NCI-H1105 treated with DMSO at 0.1 percent for 48 hours (cell line): Measurements from ENCODE around the gene LCOR.
A peak's percentile ranks its signal among the peaks of the same experiment; 100 is the strongest.

Source experiments
- DNase-seq: peaks from one replicate; lab custom pipeline; 2025; lab: John Stamatoyannopoulos, UW

The LCOR gene

DNA sequence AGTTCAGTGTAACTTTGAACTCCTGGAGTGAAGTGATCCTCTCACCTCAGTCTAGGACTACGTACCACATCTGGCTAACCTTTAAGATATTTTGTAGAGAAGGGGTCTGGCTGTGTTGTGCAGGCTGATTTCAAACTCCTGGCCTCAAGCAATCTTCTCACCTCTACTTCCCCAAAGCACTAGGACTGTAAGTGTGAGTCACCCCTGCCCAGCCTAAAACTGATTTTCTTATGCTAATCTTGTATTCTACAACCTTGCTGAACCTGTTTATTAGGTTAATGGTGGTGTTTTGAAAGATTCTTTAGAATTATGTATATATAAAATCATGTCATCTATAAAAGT is 58.0 kb downstream of the LCOR start:
- no peak for DNase-seq

DNA sequence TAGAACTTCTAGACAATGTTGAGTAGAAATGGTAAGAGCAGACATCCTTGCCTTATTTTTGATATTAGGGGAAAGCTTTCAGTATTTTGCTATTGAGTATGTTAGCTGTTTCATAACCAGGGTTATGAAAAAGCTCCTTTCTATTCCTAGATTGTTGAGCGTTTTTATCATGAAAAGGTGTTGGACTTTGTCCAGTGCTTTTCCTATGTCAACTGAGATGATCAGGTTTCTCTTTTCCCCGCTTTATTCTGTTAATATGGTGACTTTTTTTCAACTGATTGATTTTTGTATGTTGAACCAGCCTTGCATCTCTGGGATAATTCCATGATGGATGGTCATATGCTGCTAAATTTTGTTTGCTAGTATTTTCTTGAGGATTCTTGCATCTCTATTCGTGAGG is 58.5 kb downstream of the LCOR start:
- no peak for DNase-seq

DNA sequence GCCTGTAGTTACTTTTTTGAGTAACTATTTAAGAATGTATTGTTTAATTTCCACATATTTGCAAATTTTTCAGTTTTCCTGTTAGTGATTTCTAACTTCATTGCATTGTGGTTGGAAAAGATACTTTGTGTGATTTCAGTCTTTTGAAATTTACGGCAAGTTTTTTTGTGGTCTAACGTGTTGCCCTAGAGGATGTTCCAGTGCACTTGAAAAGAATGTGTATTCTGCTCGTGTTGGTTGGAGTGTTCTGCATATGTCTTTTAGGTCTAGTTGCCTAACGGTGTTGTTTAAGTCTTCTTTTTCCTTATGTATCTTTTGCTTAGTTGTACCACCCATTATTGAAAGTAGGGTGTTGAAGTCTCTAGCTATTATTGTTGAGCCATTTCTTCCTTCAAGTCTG is 59.7 kb downstream of the LCOR start:
- no peak for DNase-seq

DNA sequence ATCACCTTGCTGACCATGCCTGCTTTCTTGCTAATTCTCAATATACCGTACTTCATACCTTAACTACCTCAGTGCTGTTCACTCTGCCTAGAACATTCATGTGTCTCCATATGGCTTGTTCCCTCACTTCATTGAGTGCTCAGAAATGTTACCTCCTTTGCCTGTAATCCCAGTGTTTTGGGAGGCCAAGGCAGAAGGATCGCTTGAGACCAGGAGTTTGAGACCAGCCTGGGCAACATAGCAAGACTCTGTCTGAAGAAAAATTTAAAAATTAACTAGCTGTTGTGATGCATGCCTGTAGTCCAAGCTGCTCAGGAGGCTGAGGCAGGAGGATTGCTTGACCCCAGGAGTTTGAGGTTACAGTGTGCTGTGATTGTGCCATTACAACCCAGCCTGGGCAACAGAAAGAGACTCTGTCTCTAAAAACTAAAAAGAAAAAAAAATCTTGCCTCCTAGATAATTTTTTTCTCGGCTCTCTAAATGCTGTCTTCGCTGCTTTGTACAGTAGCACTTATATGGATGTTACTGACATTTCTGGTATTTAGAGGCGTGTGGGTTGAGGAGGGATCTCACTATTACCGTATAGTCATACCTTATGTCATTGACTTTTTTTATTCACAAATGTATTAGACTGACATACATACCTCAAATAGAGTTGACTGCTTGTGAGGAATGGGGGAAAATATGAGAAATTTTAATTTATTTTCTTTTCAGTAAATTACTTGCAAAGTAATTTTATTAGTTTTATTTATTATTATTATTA is 63.7 kb downstream of the LCOR start:
- DNase-seq, result no peak

DNA sequence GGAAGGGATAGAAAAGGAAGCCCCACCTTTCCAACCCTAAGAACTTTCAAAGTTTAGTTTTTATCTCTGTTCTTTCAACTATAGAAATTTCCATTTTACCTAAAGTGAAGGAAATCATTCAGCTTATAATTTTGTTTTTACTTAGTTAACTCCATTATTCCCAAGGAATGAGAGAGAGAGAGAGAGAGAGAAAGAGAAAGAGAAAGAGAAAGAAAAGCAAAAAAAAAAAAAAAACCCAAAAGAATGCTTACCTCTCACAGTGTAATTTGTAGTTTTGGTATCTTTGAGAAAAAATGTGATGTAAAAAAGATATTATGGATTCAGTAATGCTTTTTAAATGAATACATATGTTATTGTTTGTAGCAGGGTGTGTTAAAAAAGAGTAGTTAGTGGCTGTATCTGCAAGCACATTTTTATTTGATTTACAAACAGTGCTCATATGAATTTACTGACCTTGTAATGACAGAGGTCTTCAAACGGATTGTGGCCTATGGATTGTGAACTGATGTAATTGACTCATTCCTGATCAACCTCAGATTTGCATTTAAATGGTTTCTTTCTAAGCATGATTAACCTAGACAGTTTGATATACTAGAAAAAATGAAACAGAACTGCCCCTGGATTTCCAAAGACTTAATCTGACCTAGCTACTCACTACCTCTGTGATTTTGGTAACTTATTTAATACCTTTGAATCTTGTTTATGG is 64.9 kb downstream of the LCOR start:
- DNase-seq, result no peak

DNA sequence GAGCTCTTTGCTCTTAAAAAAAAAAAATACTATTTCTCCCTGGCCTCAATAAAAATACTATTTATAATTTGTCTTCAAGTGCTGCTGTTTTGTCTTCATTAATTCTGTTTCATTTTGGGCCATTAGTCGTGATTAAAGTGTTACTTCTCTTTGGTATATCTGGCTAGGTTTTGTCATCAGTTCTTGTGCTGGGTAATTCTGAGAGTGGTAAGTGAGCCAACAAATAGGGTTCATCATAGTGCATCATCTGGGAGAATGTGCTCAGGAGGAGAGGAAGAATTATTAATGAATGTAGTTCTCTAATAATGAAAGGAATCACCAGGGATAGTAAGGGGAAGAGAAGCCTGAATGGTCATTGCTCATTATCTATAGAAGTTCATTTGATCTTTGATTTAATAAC is 70.0 kb downstream of the LCOR start:
- no peak for DNase-seq

DNA sequence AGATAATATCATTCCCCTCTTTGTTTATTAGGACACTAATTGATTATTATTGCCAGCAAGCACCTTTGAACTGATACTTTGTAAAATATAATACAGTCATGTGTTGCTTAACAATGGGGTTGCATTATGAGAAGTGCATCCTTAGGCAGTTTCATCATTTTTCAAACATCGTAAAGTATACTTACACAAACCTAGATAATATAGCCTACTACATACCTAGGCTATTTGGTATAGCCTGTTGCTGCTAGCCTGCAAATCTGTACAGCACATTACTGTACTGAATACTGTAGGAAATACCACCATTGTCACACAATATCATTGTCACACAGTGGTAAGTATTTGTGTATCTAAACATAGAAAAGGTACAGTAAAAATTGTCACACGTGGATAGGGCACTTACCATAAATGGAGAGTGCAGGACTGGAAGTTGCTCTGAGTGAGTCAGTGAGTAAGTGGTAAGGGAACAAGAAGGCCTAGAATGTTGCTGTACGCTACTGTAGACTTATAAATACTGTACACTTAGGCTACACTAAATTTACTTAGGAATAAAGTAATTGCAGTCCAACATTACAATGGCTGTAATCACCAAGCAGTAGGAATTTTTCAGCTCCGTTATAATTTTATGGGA is 70.7 kb downstream of the LCOR start:
- DNase-seq, result no peak

DNA sequence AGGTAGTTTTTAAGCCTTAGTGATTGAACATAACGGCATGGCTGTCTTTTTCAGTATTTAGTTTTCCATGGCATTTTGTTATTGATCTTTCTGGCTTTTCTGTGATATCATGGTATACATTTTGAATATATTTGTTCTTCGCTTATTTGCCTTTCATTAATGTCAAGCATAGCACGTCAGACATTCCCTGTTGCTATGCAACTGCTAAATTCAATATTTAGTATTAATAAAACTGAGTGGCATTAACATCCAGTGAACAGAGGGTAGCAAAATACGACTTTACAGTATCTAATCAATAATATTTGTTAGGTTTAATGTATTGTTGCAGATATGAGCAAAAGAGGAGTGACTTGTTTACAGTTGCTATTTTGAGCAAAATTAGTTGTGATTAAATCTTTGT is 72.5 kb downstream of the LCOR start:
- no peak for DNase-seq

DNA sequence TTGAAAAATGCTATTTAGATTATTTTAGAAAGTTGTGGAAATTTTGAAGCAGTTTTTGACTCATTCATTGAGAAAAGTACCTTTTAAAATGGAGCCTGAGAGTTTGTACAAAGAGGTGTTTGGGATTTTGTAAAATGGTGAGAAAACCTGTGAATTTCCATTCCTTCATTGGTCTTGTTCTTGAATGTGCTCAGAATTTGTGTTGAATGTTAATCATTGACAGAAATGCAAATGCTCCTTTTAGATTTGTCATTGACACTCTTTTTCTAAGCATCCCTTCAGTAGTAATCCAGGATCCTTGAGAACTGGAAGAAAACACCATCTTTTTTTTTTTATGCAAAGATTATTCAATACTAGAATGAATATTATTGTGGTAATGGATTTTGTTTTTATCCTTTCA is 74.8 kb downstream of the LCOR start:
- no peak for DNase-seq

DNA sequence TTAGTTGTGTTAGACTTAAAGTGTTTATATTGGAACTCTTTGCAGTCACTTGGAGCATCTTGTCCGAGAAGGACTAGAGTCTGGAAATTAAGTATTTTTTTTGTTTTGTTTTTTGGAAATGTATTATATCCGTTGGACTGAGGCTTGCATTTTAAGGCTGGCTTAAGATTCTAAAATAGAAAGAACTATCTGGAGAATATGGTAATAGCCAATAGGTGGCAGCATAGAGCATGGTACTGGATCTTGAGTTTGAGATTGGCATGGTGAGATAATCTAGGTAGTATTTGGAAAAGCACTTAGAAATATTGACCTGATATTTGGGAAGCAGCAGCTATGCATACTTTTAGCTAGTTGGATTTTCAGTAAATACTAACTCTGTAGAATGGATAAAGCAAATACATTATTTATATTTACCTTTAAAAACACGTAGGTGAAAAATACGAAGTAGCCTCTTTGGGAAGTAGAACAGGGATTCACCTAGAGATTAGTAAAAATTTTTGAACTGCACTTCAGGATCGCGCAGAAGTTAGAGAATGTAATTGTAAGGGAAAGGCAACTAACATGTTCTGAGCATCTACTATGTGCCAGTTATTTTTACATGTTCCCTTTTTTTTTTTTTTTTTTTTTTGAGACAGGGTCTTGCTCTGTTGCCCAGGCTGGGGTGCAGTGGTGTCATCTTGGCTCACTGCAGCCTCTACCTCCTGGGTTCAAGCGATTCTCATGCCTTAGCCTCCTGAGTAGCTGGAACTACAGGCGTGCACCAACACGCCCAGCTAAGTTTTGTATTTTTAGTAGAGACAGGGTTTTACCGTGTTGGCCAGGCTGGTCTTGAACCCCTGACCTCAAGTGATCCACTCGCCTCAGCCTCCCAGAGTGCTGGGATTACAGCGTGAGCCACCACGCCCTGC is 78.6 kb downstream of the LCOR start:
- peak; percentile 13 for DNase-seq

DNA sequence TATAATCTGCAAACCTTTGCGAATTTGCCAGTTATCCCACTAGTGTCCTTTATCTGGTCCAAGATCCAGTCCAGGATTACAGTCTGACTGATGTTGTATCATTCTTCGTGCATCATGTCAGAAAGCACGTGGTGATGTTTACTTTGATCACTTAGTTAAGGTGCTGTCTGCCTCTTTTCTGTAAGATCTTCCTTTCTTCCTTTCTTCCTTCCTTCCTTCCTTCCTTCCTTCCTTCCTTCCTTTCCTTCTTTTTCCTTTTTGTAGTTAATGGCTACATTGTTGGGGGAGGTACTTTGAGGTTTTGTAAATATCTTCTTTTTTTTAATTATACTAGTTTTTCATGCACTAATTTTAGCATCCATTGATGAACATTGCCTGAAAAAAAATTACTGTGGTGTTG is 80.3 kb downstream of the LCOR start:
- DNase-seq, result no peak

DNA sequence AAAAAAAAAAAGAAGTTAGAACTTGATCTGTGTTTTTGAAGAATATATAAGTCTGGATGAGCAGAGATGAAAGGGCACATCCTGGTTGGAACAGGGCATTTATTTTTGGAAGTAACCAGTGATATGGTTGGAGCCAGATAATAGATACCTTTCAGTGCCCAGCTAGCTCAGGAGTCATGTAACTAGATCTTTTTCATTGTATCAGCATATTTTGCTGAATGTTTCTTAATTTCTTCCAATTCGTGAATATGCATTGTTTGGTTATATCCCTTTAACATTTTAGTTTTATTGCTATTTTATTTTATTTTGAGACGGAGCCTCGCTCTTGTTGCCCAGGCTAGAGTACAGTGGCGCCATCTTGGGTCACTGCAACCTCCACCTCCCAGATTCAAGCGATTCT is 81.8 kb downstream of the LCOR start:
- DNase-seq, result no peak

DNA sequence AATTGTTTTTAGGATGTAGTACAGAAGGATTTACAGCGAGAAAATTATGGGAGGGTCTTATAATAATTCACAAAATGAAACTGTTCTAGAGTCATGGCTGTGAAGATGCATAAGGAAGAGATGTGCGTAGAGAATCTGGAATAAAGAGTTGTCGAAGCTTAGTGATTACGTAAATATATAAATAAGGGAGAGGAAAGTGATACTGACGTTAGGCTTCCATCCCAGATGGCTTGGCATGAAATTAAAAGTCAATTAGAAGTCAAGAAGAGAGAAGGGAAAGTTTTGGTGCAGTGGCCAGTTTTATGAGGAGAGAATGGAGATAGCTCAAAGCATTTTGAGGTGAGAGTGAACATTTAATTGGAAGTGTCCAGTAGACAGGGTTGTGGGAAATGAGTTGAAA is 85.5 kb downstream of the LCOR start:
- DNase-seq, result no peak

DNA sequence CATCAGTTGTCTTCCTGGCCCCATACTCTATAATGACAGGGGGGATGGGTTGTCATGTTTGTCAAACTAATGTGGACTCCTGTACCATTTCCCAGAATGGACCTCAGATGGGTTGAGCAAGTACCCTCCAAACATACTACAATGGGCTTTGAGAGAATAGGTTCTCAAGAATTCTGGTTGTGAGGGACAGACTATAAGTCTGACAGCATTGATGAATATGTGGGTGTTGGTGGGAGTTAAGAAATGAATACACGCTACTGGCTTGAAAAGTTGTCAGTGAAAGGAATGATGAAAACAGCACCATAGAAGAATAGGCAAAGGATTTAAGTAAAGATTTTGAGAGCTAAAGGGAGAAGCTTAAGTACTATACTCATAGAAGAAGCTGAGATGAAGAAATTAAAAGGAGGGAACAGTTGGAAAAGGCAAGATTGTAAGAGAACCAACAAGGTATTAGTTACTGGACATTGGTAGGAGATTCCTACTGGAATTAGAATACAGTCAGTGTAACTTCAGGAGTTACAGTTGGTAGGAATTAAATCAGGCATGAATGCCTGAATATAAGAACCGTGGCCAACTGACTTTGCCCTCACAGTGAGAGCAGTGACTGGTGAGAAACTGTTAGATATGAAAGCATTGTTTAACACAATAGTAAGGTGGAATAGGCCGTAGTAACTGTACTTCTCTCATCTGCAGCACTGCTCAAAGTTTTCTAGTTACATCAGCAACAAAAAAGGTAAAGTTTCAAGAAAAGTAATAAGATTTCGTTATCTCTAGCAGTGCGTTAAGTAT is 86.3 kb downstream of the LCOR start:
- no peak for DNase-seq

DNA sequence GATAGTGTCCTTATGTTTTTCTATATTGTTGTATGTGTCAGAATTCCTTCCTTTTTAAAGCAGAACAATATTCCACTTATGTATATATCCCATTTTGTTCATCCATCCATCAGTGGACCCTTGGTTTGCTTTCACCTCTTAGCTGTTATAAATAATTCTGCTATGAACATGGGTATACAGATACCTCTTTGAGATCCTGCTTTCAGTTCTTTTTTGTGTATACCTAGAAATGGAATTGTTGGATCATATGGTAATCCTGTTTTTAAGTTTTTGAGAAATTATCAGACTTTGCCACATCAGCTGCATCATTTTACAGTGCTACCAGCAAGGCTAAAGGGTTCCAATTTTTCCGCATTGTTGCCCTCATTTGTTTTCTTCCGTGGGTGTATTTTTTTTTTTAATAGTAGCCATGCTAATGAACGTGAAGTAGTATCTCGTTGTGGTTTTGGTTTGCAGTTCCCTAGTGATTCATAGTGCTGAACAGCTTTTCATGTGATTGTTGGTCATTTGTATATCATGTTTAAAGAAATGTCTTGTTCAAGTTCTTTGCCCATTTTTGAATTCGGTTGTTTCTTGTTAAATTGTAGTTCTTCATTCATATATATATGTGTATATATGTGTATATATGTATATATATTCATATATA is 87.8 kb downstream of the LCOR start:
- DNase-seq, result no peak

DNA sequence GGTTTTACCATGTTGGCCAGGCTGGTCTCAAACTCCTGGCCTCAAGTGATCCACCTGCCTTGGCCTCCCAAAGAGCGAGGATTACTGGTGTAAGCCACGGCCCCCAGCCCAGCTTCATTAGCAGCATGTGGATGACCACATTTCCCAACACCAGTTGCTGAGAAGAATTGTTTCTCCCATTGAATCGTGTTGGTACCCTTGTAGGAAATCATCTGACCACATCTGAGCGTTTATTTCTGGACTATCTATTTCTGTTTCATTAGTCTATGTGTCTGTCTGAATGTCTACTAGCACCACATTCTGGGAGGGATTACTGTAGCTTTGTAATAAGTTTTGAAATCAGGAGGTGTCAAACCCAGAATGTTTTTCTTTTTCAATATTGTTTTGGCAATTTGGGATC is 89.6 kb downstream of the LCOR start:
- no peak for DNase-seq

DNA sequence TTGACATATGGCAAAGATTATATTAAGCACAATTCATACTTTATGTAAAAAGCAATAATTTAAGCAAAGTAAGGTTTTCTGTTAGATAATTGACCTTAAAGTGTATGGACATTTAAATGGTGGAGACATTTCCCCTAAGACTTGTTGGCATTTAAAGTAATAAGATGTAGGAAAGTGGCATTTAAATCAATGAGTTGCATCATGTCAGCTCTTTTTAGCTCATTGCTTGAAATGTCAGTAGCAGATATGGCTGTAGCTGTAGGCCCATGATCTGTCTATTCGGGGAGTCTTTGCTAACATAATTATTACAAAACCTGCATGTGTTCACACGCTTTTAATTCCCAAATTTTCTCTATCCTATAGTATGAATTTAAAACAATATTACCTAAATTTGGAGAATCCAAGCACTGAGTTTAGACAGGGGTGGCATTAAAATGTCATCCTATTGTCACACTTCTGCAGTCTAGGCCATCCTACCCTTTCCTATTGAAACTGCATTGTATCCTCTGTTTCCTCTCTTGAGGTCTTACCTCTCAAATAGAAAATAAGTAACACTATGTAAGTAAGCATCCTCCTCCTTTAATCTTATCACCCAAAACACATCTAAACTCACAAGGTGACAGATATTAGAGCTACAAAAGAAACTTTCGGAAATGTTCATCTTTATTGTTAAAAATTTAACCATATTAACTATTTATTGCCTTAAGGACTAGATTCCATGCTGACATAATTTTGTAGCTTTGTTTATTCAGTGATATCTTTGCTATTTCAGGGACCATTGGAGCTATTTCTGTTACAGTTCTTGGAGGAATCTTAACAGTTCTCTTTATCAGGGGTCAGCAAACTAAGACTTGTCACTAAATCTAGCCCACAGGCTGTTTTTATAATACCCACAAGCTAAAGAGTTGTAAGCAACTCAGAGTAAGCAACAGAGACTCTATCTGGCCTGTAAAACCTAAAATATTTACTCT is 91.2 kb downstream of the LCOR start:
- DNase-seq, result no peak

DNA sequence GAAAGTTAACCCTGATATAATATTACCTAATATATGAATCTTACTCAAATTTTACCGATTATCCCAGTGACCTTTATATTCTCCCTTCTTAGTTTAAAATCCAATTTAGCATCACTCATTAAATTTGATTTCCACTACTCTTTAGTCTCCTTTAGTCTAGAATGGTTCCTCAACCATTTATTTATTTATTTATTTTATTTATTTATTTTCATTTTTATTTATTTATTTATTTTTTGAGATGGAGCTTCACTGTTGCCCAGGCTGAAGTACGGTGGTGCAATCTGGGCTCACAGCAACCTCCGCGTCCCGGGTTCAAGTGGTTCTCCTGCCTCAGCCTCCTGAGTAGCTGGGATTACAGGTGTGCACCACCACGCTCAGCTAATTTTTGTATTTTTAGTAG is 92.8 kb downstream of the LCOR start:
- DNase-seq, result no peak

DNA sequence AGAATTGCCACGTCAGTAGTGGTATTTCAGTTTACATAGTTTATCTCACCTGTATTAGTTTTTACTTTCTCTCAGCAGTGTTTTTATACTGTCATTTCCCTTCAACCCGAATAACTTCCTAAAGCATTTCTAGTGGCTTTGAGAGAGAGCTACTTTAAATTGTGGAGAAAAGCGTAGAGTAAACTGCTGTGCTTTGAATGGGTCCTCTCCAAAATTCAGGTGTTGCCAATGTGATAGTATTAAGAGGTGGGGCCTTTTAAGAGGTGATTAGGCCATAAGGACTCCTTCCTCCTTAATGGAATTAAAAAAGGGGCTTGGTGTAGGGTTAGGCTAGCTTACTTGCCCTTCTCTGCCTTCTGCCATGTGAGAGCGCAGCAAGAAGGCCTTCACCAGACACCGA is 98.4 kb downstream of the LCOR start:
- no peak for DNase-seq

DNA sequence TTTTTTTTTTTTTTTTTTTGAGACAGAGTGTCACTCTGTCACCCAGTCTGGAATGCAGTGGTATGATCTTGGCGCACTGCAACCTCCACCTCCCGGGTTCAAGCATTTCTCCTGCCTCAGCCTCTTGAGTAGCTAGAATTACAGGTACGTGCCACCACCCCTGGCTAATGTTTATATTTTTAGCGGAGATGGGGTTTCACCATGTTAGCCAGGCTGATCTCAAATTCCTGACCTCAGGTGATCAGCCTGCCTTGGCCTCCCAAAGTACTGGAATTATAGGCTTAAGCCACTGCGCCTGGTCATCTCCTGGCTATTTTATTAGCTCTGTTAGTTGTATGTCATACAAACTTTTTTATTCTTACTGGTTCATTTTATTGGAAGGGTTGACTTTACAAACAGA is 103.0 kb downstream of the LCOR start:
- DNase-seq, result no peak
